DND-41 (cell line): ENCODE results near the gene DNAJC21.

ENCODE experiments used
- CTCF ChIP-seq: IDR thresholded peaks from 2 replicates; pipeline ENCODE4 v1.5.1; 2012; ENCODE audit warnings: borderline replicate concordance, low read length, moderate library complexity, mild to moderate bottlenecking; ENCODE audit not compliant: poor library complexity, severe bottlenecking; ENCODE audit errors: extremely low read depth
- EZH2 ChIP-seq: IDR thresholded peaks from 3 replicates; pipeline ENCODE4 v1.6.1; 2012; ENCODE audit warnings: borderline replicate concordance, low read depth, mild to moderate bottlenecking, moderate library complexity, low read length, inconsistent platforms; ENCODE audit not compliant: severe bottlenecking

- no peak for TF ChIP-seq CTCF
- no peak for TF ChIP-seq EZH2
Measured at GRCh38 chr5:34932947-34933346, 3.6 kb downstream of the DNAJC21 start.
